Ovary (tissue), 3 donors: Measurements from ENCODE around the gene SSRP1.

ENCODE experiments used
- CTCF ChIP-seq, 3 donors: fragments of 450-650 bp in 2 of 3; fragments of 200-600 bp in 1 of 3; IDR thresholded peaks; one replicate each; pipeline versions ENCODE4 v1.5.1 to v1.8.0; 2016 to 2022; ENCODE audit warnings: antibody characterized with exemption in 3 of 3, mild to moderate bottlenecking in 1 of 3
- EP300 ChIP-seq: sonication (generic); formaldehyde crosslinking; IDR thresholded peaks from one replicate; pipeline ENCODE4 v1.6.1; 2017; ENCODE audit warnings: antibody characterized with exemption
- POLR2A ChIP-seq: fragments of 450-650 bp; IDR thresholded peaks from one replicate; pipeline ENCODE4 v1.6.1; 2017; ENCODE audit warnings: antibody characterized with exemption, mild to moderate bottlenecking, moderate library complexity
- donor health status: DM: no; HTN: no; CAD: no.

- TF ChIP-seq CTCF (IDR thresholded peaks at IDR 0.05) (no peak), POLR2A (no peak), EP300 (no peak)
Measured at GRCh38 chr11:57340039-57340615, 4.4 kb upstream of the SSRP1 start.
